GM12874 (cell line): Measurements from ENCODE around the gene PPEF2.

Experiments
- CTCF ChIP-seq: IDR thresholded peaks from 2 replicates; pipeline ENCODE4 v1.5.1; 2011; ENCODE audit warnings: low read depth, mild to moderate bottlenecking, control low read depth, low read length, moderate library complexity; ENCODE audit not compliant: insufficient read depth

Gene PPEF2

GRCh38 chr4:75817901-75818300 lies 84.4 kb downstream of the PPEF2 start:
- no peak for TF ChIP-seq CTCF
